GM19025 (cell line): ENCODE data around the gene PDZK1IP1.
"Not testable (repeated sequence)": the region's sequence is repeated elsewhere in the genome, so short reads cannot be mapped to it uniquely, and the experiment has no call there.

Source experiments
- ATAC-seq: cut with Tn5 transposase; IDR thresholded peaks from one replicate; pipeline ENCODE4 v1.9.1; 2021; ENCODE audit warnings: mild to moderate bottlenecking, low read depth, moderate library complexity; ENCODE audit not compliant: unreplicated experiment

The PDZK1IP1 gene

GRCh38 chr1:47198214-47198613 lies 8.4 kb upstream of the PDZK1IP1 start:
- no peak for ATAC-seq

- ATAC-seq: no peak
Observed at GRCh38 chr1:47196622-47197021, 6.8 kb upstream of the PDZK1IP1 start.

- ATAC-seq: not testable (repeated sequence)
Observed at GRCh38 chr1:47195981-47196380, 6.1 kb upstream of the PDZK1IP1 start.

GRCh38 chr1:47194311-47194710 lies 4.5 kb upstream of the PDZK1IP1 start:
- ATAC-seq: no peak

GRCh38 chr1:47193496-47193895 lies 3.7 kb upstream of the PDZK1IP1 start:
- not testable (repeated sequence) for ATAC-seq

- ATAC-seq: no peak
Observed at GRCh38 chr1:47192458-47193384, 2.9 kb upstream of the PDZK1IP1 start.

GRCh38 chr1:47191940-47192457 lies 2.2 kb upstream of the PDZK1IP1 start:
- no peak for ATAC-seq

- ATAC-seq: no peak
Observed at GRCh38 chr1:47190857-47191256, 1.0 kb upstream of the PDZK1IP1 start.

GRCh38 chr1:47190509-47190855 lies 646 bp upstream of the PDZK1IP1 start:
- ATAC-seq: no peak

GRCh38 chr1:47188791-47189785 lies 748 bp downstream of the PDZK1IP1 start:
- ATAC-seq: no peak

- ATAC-seq: no peak
Observed at GRCh38 chr1:47187926-47188250, 1.9 kb downstream of the PDZK1IP1 start.

- ATAC-seq: no peak
Observed at GRCh38 chr1:47187231-47187925, 2.5 kb downstream of the PDZK1IP1 start.

GRCh38 chr1:47186267-47187185 lies 3.3 kb downstream of the PDZK1IP1 start:
- ATAC-seq: no peak

GRCh38 chr1:47184822-47185677 lies 4.8 kb downstream of the PDZK1IP1 start:
- ATAC-seq: no peak

GRCh38 chr1:47184090-47184821 lies 5.6 kb downstream of the PDZK1IP1 start:
- ATAC-seq: no peak

GRCh38 chr1:47183308-47184089 lies 6.3 kb downstream of the PDZK1IP1 start:
- no peak for ATAC-seq

- no peak for ATAC-seq
Observed at GRCh38 chr1:47182676-47183235, 7.1 kb downstream of the PDZK1IP1 start.
